GM18519 (cell line): ENCODE results near the gene LRP10.
A peak's percentile ranks its signal among the peaks of the same experiment; 100 is the strongest.
"Not testable (repeated sequence)": the region's sequence is repeated elsewhere in the genome, so short reads cannot be mapped to it uniquely, and the experiment has no call there.

Experiments
- ATAC-seq: cut with Tn5 transposase; IDR thresholded peaks from one replicate; pipeline ENCODE4 v1.9.1; 2021; ENCODE audit warnings: mild to moderate bottlenecking, moderate library complexity; ENCODE audit not compliant: unreplicated experiment, low FRiP score

LRP10 gene

GRCh38 chr14:22908601-22909000 is 37.1 kb downstream of the LRP10 start:
- ATAC-seq = no peak

GRCh38 chr14:22910916-22911315 is 39.4 kb downstream of the LRP10 start:
- no peak for ATAC-seq

- not testable (repeated sequence) for ATAC-seq
Observed at GRCh38 chr14:22914836-22915235, 43.3 kb downstream of the LRP10 start.

- no peak for ATAC-seq
Observed at GRCh38 chr14:22915886-22916521, 44.5 kb downstream of the LRP10 start.

- peak; percentile 81 for ATAC-seq
Observed at GRCh38 chr14:22918804-22919600, 47.5 kb downstream of the LRP10 start, which contains the start of gene RBM23. TSS of gene RBM23 (minus strand) at chr14:22919149.

- ATAC-seq = no peak
Observed at GRCh38 chr14:22919601-22919921, 48.0 kb downstream of the LRP10 start.

- no peak for ATAC-seq
Observed at GRCh38 chr14:22920697-22921096, 49.2 kb downstream of the LRP10 start.

GRCh38 chr14:22922294-22922693 is 50.8 kb downstream of the LRP10 start:
- ATAC-seq = no peak

GRCh38 chr14:22923746-22924145 is 52.2 kb downstream of the LRP10 start:
- no peak for ATAC-seq

GRCh38 chr14:22925513-22925912 is 54.0 kb downstream of the LRP10 start:
- no peak for ATAC-seq

GRCh38 chr14:22926316-22926715 is 54.8 kb downstream of the LRP10 start:
- no peak for ATAC-seq

GRCh38 chr14:22928237-22929103 is 56.9 kb downstream of the LRP10 start:
- ATAC-seq = no peak

- peak; percentile 81 for ATAC-seq
Observed at GRCh38 chr14:22929104-22929960, 57.8 kb downstream of the LRP10 start, which contains the start of gene PRMT5. TSS of gene PRMT5 (minus strand) at chr14:22929376. CDS start at chr14:22929361, 15 bp downstream.

- no peak for ATAC-seq
Observed at GRCh38 chr14:22929961-22930364, 58.4 kb downstream of the LRP10 start.
